Calu3 (cell line): ENCODE results near the gene C17orf58. TPM values are rescaled to one million over a fixed set of nuclear protein-coding genes. Genes with fewer than 3 reads are reported as not detected.
A peak's percentile ranks its signal among the peaks of the same experiment; 100 is the strongest.
"Not testable (repeated sequence)": the region's sequence is repeated elsewhere in the genome, so short reads cannot be mapped to it uniquely, and the experiment has no call there.

Experiments used
- BruUV-seq: library from RNA; stranded (reverse); fragments of 400-500 nt; replicated peaks from 2 replicates; lab custom pipeline; 2021; lab: Mats Ljungman, UMichigan
- CTCF ChIA-PET: fragments of 300-600 bp; sonication (Branson Sonifier 250); formaldehyde crosslinking; loops from one replicate; lab custom pipeline; 2022; ENCODE audit warnings: antibody characterized with exemption; lab: Charles Lee
- DNase-seq: peaks from one replicate; pipeline ENCODE4 v3.0.0; 2022
- H3K27ac Mint-ChIP-seq: one replicate; pipeline ENCODE4 v1.8.0; 2022; ENCODE audit warnings: mixed read lengths; ENCODE audit not compliant: unreplicated experiment
- H3K27me3 Mint-ChIP-seq: one replicate; pipeline ENCODE4 v1.8.0; 2022; ENCODE audit warnings: mixed read lengths; ENCODE audit not compliant: unreplicated experiment
- H3K36me3 Mint-ChIP-seq: one replicate; pipeline ENCODE4 v1.8.0; 2022; ENCODE audit warnings: mild to moderate bottlenecking, moderate library complexity, mixed read lengths; ENCODE audit not compliant: insufficient read depth, unreplicated experiment
- H3K4me1 Mint-ChIP-seq: one replicate; pipeline ENCODE4 v1.8.0; 2022; ENCODE audit warnings: mild to moderate bottlenecking, low read depth, mixed read lengths; ENCODE audit not compliant: unreplicated experiment
- H3K4me3 Mint-ChIP-seq: one replicate; pipeline ENCODE4 v1.8.0; 2022; ENCODE audit warnings: mild to moderate bottlenecking, low read depth, moderate library complexity, mixed read lengths; ENCODE audit not compliant: unreplicated experiment
- H3K9me3 Mint-ChIP-seq: one replicate; pipeline ENCODE4 v1.8.0; 2022; ENCODE audit warnings: low read depth, mixed read lengths; ENCODE audit not compliant: unreplicated experiment
- intact Hi-C: fragments of 100-400 bp; cut with micrococcal nuclease; formaldehyde crosslinking; loops from one replicate; pipeline ENCODE4 v1.10.0; 2022; ENCODE audit not compliant: unreplicated experiment
- total RNA-seq: library from RNA; stranded (reverse); gene quantifications from 2 replicates; pipeline ENCODE4 v1.2.3, GENCODE V29; 2022
- TF ChIP-seq, protein P1 (sequence below): fragments of 200-600 bp; IDR thresholded peaks from one replicate; pipeline ENCODE4 v1.8.0; 2022; ENCODE audit warnings: antibody characterized with exemption; ENCODE audit not compliant: unreplicated experiment

The C17orf58 gene
- total RNA-seq, 1 experiment from 2014 or later = 11.8 TPM

DNA sequence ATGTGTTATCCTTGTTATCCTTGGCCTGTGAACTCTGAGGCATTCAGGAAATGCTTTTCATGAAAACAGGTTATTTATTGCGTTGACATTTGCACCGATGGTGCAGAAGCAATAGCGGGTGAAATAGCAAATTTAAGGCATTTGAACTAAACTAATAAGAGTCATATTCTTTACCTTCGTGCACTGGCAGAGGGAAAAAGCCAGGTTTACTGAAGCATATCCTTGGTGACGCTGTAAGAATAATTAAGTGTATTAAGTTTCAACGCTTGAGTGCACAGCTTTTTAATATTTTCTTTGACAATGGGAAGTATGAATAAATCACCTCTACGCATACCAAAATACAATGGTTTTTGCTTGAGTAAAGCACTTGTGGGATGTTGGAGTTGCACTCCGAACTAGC lies 25.7 kb upstream of the C17orf58 start:
- Mint-ChIP-seq H3K9me3 (no peaks in the 10 kb centered on the region), H3K36me3 (peaks cover 19% of the 10 kb centered on the region), H3K27me3 (peaks cover 8% of the 10 kb centered on the region), H3K4me1 (peaks cover 15% of the 10 kb centered on the region), H3K4me3 (no peak overlapping the region), H3K27ac (no peak overlapping the region)
- BruUV-seq = no TSS peak
- intact Hi-C loops = no loop called here
- CTCF ChIA-PET = no interaction called here
- TF ChIP-seq, protein P1, sequence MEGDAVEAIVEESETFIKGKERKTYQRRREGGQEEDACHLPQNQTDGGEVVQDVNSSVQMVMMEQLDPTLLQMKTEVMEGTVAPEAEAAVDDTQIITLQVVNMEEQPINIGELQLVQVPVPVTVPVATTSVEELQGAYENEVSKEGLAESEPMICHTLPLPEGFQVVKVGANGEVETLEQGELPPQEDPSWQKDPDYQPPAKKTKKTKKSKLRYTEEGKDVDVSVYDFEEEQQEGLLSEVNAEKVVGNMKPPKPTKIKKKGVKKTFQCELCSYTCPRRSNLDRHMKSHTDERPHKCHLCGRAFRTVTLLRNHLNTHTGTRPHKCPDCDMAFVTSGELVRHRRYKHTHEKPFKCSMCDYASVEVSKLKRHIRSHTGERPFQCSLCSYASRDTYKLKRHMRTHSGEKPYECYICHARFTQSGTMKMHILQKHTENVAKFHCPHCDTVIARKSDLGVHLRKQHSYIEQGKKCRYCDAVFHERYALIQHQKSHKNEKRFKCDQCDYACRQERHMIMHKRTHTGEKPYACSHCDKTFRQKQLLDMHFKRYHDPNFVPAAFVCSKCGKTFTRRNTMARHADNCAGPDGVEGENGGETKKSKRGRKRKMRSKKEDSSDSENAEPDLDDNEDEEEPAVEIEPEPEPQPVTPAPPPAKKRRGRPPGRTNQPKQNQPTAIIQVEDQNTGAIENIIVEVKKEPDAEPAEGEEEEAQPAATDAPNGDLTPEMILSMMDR = no peak
- no peak for DNase-seq

DNA sequence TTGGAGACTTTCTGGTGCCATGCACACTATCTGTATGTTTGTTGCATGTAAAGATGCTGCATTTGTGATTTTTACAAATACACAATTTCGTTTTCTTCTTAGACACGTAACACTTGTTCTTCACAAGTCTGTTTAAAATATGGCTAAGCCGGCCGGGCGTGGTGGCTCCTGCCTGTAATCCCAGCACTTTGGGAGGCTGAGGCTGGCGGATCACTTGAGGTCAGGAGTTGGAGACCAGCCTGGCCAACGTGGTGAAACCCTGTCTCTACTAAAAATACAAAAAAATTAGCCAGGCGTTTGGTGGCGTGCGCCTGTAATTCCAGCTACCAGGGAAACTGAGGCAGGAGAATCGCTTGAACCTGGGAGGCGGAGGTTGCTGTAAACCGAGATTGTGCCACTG lies 24.5 kb upstream of the C17orf58 start:
- CTCF ChIA-PET = interaction anchor here (0.6 to 1.5 kb wide), 3 partner anchors 11 to 1439 kb away, joined by 3 to 5 read pairs (median 3); no protein-coding TSS in a partner anchor

DNA sequence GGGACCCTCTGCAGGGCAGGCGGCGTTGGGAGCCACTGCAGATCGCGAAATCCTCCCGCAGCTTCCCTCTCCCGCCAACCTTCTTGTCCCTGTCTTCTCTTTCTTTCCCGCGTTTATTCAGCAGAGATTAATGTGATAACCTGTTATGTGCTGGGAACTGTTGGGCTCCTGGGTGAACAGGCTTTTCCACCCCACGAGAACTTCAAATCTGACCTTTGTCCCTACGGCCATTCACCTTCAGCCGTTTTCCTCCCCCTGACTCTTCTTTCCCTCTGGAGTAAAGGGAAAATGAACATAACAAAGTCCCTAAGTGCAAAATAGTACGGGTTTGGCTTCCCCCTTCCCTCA lies 24.1 kb upstream of the C17orf58 start:
- Mint-ChIP-seq H3K4me3 (peak overlapping the region; percentile 76), H3K27me3 (peaks cover 8% of the 10 kb centered on the region), H3K27ac (peak overlapping the region; percentile 99), H3K4me1 (peaks cover 15% of the 10 kb centered on the region), H3K36me3 (peaks cover 19% of the 10 kb centered on the region), H3K9me3 (no peaks in the 10 kb centered on the region)
- TF ChIP-seq, protein P1 = no peak
- TSS peak; percentile 61 for BruUV-seq
- no peak for DNase-seq
- CTCF ChIA-PET = interaction anchor here (1.4 to 1.5 kb wide), 2 partner anchors 10 to 13 kb away, joined by 3 to 5 read pairs; no protein-coding TSS in a partner anchor
- intact Hi-C loops = no loop called here

More for the DNA sequence above, 24.5 kb upstream of the C17orf58 start:
- H3K27me3 Mint-ChIP-seq, intact Hi-C loops, H3K9me3 Mint-ChIP-seq, DNase-seq, BruUV-seq: not testable (repeated sequence)
- peaks cover 15% of the 10 kb centered on the region for H3K4me1 Mint-ChIP-seq
- H3K36me3 Mint-ChIP-seq = peaks cover 19% of the 10 kb centered on the region
- H3K27ac Mint-ChIP-seq = peak overlapping the region; percentile 99
- peak overlapping the region; percentile 76 for H3K4me3 Mint-ChIP-seq

DNA sequence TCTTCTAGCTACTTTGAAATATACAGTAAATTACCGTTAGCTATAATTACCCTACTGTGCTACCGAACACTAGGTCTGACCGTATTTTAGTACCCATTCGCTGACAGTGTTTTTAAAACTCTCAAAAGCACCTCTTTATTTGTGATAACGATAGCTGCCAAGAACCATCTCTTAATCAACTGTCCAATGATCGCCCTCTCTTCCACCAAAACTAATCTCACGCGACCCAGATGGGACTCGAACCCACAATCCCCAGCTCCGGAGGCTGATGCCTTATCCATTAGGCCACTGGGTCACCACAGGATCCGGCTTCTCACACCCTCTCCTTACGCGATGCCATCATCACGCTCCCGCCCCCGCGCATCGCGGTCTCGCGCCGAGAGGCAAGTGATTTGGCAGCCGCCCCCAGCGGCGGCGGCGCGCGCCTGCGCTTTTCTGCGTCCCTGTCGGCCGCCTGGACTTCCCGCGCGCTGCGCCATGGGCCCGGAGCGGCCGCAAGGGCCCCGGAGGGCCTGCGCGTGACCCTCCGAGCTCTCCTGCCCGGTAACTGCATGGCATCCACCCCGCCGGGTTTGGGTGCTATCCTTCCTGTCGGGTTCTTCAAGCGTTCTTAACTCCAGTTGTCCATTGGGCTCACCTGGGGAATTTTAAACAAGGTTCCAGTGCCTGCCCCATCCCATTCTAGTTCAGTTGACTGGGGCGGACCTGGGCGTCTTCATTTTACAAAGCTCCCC lies 23.6 kb upstream of the C17orf58 start:
- TF ChIP-seq, protein P1 = peak; percentile 38
- H3K4me1 Mint-ChIP-seq = peaks cover 15% of the 10 kb centered on the region
- H3K9me3 Mint-ChIP-seq = no peaks in the 10 kb centered on the region
- H3K4me3 Mint-ChIP-seq = peak overlapping the region; percentile 76
- CTCF ChIA-PET = interaction anchor here (0.6 to 1.5 kb wide), 3 partner anchors 10 to 16 kb away, joined by 3 to 5 read pairs (median 5); no protein-coding TSS in a partner anchor
- peaks cover 8% of the 10 kb centered on the region for H3K27me3 Mint-ChIP-seq
- intact Hi-C loops = loop anchor here (2.0 kb wide), 1 partner anchor 25 kb away; no protein-coding TSS in a partner anchor
- peak; percentile 98 for DNase-seq
- peak overlapping the region; percentile 99 for H3K27ac Mint-ChIP-seq
- peaks cover 19% of the 10 kb centered on the region for H3K36me3 Mint-ChIP-seq
- TSS peak; percentile 100 for BruUV-seq
